AG09319 (cell line): ENCODE data around the gene XRCC4.

Experiments used
- DNase-seq: peaks from one replicate; pipeline ENCODE4 v3.0.0-alpha.2; 2010; ENCODE audit warnings: low read depth; ENCODE audit errors: extremely low read depth
- TF ChIP-seq, protein P1 (sequence below): IDR thresholded peaks from 2 replicates; pipeline ENCODE4 v1.5.1; 2011; ENCODE audit warnings: low read depth, mild to moderate bottlenecking, inconsistent platforms, low read length, moderate library complexity

Gene XRCC4

DNA sequence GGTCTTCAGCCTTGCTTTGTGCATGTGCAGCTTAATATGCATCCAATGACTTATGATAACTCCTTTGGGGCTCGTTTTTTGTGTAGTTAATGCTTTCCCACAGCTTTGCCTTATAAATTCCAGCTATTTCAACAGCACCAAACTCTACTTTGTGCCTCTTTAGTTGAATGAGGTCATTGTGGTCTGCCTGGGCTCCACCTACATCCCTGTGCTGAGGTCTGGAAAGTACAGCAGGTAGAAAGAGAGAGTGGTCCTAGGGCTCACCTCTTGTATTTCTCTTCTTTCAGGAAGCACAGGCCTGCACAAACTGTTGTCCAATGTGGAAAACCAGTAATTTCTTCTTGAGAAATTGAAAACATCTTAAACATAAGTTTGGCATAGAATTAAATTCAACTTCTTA is 167.2 kb downstream of the XRCC4 start:
- TF ChIP-seq, protein P1, sequence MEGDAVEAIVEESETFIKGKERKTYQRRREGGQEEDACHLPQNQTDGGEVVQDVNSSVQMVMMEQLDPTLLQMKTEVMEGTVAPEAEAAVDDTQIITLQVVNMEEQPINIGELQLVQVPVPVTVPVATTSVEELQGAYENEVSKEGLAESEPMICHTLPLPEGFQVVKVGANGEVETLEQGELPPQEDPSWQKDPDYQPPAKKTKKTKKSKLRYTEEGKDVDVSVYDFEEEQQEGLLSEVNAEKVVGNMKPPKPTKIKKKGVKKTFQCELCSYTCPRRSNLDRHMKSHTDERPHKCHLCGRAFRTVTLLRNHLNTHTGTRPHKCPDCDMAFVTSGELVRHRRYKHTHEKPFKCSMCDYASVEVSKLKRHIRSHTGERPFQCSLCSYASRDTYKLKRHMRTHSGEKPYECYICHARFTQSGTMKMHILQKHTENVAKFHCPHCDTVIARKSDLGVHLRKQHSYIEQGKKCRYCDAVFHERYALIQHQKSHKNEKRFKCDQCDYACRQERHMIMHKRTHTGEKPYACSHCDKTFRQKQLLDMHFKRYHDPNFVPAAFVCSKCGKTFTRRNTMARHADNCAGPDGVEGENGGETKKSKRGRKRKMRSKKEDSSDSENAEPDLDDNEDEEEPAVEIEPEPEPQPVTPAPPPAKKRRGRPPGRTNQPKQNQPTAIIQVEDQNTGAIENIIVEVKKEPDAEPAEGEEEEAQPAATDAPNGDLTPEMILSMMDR = no peak
- no peak for DNase-seq

DNA sequence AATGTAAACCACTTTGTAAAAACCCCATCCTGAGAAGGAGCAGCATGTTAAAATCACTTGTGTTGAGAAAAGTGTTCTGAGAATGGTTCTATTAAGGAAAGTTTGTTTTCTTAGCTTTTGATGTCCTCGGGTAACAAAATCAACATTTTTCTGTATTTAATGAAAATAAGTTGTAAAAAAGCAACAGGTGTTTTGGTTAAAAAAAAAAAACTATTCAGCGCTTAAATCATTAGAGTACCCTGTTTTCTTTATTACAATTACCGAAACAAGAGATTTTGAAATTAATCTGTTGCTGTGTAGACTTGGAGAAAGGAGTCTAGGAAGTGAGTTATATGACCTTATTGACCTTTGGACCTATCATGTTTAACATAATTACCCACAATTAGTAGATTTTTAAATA is 167.7 kb downstream of the XRCC4 start:
- DNase-seq = no peak
- TF ChIP-seq, protein P1 = no peak

DNA sequence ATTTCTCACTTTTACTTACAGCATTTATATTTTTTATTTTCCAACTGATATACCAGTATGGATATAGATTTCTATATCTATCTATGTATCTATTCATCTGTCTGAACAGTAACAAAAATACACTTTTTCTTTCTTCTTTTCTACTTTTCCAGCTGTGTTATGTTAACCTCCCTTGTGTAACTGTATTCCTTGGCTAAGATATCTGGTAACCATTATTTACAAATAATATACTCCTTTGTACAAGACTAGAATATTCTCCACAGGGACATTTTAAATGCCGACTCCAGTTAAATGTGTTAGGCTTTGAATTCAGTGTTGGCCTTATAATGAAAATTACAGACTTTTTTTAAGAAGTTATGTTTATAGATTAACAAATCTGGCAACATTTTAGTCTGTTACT is 168.7 kb downstream of the XRCC4 start:
- DNase-seq = no peak
- TF ChIP-seq, protein P1 = no peak

DNA sequence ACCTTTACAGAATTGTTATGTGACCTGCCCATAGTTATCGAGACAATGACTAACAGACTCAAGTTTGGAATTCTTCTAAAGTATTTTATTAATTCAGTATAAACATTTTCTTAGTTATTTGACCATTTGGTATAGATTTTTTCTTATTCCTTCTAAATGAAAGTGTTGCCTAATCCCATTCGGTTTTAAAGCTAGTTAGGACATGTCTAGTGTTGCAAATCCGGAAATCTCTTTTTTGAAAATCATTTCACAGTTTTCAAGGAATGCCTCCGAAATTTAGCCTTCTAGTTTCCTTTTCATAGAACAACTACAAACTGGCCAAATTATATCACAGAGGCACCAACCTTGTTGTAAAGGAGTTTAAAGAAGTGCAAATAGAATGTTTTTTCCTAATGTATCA is 171.8 kb downstream of the XRCC4 start:
- TF ChIP-seq, protein P1 = no peak
- no peak for DNase-seq

DNA sequence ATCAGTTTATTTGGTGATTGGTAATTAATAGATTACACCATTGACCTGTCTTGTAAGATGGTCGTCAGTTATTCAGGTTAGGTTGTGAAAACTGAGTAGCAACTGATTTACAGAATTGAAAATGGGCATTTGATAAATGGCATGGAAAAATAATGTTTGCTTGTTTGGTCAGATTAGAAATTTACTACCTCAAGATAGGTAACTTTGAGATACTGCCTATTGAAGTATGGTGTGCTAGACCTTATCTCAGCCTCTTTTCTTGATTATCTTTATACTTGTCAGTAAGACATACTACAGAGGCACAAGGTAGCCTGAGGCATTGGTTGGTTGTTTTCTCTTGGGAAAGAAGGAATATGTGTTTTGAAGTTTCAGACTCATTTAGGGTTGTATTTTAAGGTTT is 174.5 kb downstream of the XRCC4 start:
- no peak for DNase-seq
- TF ChIP-seq, protein P1 = no peak

DNA sequence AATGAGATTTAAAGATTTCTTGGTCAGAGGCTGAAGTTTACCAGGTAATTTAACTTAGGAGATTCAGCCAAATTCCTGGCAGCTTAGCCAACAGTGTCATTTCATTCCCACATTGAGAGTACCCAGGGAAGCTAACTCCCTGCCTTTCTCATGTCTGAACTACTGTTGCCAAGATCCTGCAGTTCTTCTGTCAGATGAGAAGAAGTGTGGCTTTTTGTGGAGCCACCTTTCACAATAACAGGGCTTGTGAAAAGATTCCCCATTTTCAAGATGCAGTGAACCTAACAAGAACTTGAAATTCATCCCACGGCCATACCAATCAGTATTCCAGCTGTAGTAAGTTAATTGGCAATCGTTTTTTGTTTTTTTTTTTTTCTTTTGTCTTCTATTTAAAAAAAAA is 176.4 kb downstream of the XRCC4 start:
- peak; percentile 83 for DNase-seq
- TF ChIP-seq, protein P1 = no peak

DNA sequence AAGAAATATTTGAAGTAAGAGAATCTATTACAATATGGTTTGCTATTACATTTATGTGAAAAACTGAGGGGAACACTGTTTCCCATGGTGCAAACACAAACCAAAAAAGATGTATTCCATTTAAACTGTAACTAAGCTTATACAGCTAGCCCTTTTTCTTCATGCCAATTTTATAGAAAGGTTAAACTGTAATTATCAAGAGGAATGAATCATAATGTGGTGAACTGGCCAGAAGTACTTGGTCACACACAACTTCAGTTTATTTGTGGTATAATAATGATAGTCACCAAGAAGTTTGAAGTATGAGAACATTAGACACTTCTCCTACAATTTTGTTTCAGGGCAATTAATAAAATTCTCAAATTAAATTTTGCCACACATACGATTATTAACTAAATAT is 177.9 kb downstream of the XRCC4 start:
- peak; percentile 27 for DNase-seq
- TF ChIP-seq, protein P1 = no peak
